Neural progenitor cell (in vitro differentiated cells): ENCODE results near the gene VTI1A. TPM values are rescaled to one million over a fixed set of nuclear protein-coding genes. Genes with fewer than 3 reads are reported as not detected.

Source experiments
- DNase-seq: peaks from one replicate; pipeline ENCODE4 v3.0.0-alpha.2; 2016; ENCODE audit warnings: low spot score
- H2AFZ ChIP-seq: fragments of 200-600 bp; sonication (generic); replicated peaks from 2 replicates; pipeline ENCODE4 v1.6.1; 2016; ENCODE audit warnings: antibody characterized with exemption
- H3F3A ChIP-seq: fragments of 200-600 bp; sonication (generic); 2 replicates; pipeline ENCODE4 v1.6.1; 2016; ENCODE audit warnings: antibody characterized with exemption, low read depth
- H3K27ac ChIP-seq: fragments of 200-600 bp; sonication (generic); 2 replicates; pipeline ENCODE4 v1.5.1; 2016; ENCODE audit warnings: mild to moderate bottlenecking
- H3K27me3 ChIP-seq: fragments of 200-600 bp; sonication (generic); 2 replicates; pipeline ENCODE4 v1.6.1; 2016; ENCODE audit warnings: mild to moderate bottlenecking, moderate library complexity
- H3K36me3 ChIP-seq: fragments of 200-600 bp; sonication (generic); 2 replicates; pipeline ENCODE4 v1.5.1; 2016
- H3K4me1 ChIP-seq: fragments of 200-600 bp; sonication (generic); 2 replicates; pipeline ENCODE4 v1.6.1; 2016; ENCODE audit warnings: mixed run types
- H3K4me2 ChIP-seq: fragments of 200-600 bp; sonication (generic); 2 replicates; pipeline ENCODE4 v1.6.1; 2016
- H3K4me3 ChIP-seq: fragments of 200-600 bp; sonication (generic); 2 replicates; pipeline ENCODE4 v1.5.1; 2016
- H3K79me2 ChIP-seq: fragments of 200-600 bp; sonication (generic); 2 replicates; pipeline ENCODE4 v1.6.1; 2016; ENCODE audit warnings: low read depth
- H3K9ac ChIP-seq: fragments of 200-600 bp; sonication (generic); 2 replicates; pipeline ENCODE4 v1.6.1; 2016
- H3K9me3 ChIP-seq: fragments of 200-600 bp; sonication (generic); 2 replicates; pipeline ENCODE4 v1.5.1; 2016; ENCODE audit warnings: low read depth
- H4K20me1 ChIP-seq: fragments of 200-600 bp; sonication (generic); 2 replicates; pipeline ENCODE4 v1.6.1; 2016; ENCODE audit warnings: low read depth
- H3K27ac Mint-ChIP-seq: 3 replicates; pipeline ENCODE4 v1.8.0; 2021; ENCODE audit warnings: mixed read lengths
- H3K27me3 Mint-ChIP-seq: 2 replicates; pipeline ENCODE4 v1.8.0; 2022; ENCODE audit warnings: low read depth, mild to moderate bottlenecking, inconsistent platforms, moderate library complexity, mixed read lengths; ENCODE audit not compliant: insufficient read depth
- H3K36me3 Mint-ChIP-seq: 3 replicates; pipeline ENCODE4 v1.8.0; 2021; ENCODE audit warnings: mixed read lengths
- H3K4me1 Mint-ChIP-seq: 3 replicates; pipeline ENCODE4 v1.8.0; 2021; ENCODE audit warnings: mixed read lengths
- H3K4me3 Mint-ChIP-seq: 3 replicates; pipeline ENCODE4 v1.8.0; 2021; ENCODE audit warnings: mild to moderate bottlenecking, moderate library complexity, mixed read lengths
- H3K9me3 Mint-ChIP-seq: 3 replicates; pipeline ENCODE4 v1.8.0; 2020; ENCODE audit warnings: mixed read lengths
- CTCF ChIP-seq: fragments of 200-600 bp; sonication (generic); IDR thresholded peaks from 2 replicates; pipeline ENCODE4 v1.5.1; 2017; ENCODE audit warnings: antibody characterized with exemption, mild to moderate bottlenecking
- EZH2 ChIP-seq: fragments of 200-600 bp; sonication (generic); IDR thresholded peaks from 2 replicates; pipeline ENCODE4 v1.6.1; 2017; ENCODE audit warnings: antibody characterized with exemption, mild to moderate bottlenecking, moderate library complexity
- EZH2phosphoT487 ChIP-seq: fragments of 200-600 bp; sonication (generic); IDR thresholded peaks from 2 replicates; pipeline ENCODE4 v1.6.1; 2017; ENCODE audit warnings: antibody characterized with exemption
- total RNA-seq: library from RNA; depleted of rRNA; stranded (reverse); fragments of >200 nt; gene quantifications from 2 replicates; pipeline ENCODE4 v1.2.3, GENCODE V29; 2015; ENCODE audit warnings: low replicate concordance

VTI1A gene
- total RNA-seq, 1 donor from 2014 or later = 28.8 TPM

GRCh38 chr10:112663234-112664125 lies 216.5 kb downstream of the VTI1A start:
- no peaks in the 10 kb centered on the region for H4K20me1 ChIP-seq
- H3K4me3 Mint-ChIP-seq = no peak overlapping the region
- H3K36me3 Mint-ChIP-seq = peaks cover 2% of the 10 kb centered on the region
- TF ChIP-seq EZH2phosphoT487 = no peak
- H3K9me3 ChIP-seq = no peaks in the 10 kb centered on the region
- no peaks in the 10 kb centered on the region for H3K36me3 ChIP-seq
- no peak overlapping the region for H3K27ac ChIP-seq
- no peak overlapping the region for H3K27ac Mint-ChIP-seq
- no peaks in the 10 kb centered on the region for H3K79me2 ChIP-seq
- H3K9me3 Mint-ChIP-seq = peaks cover 4% of the 10 kb centered on the region
- H3K4me3 ChIP-seq = no peak overlapping the region
- H3K9ac ChIP-seq = no peak overlapping the region
- H3K4me2 ChIP-seq = no peak overlapping the region
- peaks cover 2% of the 10 kb centered on the region for H3K27me3 Mint-ChIP-seq
- H3K27me3 ChIP-seq = no peaks in the 10 kb centered on the region
- DNase-seq = no peak
- H2AFZ ChIP-seq = no peak overlapping the region
- peaks cover 8% of the 10 kb centered on the region for H3K4me1 Mint-ChIP-seq
- peaks cover 20% of the 10 kb centered on the region for H3F3A ChIP-seq
- H3K4me1 ChIP-seq = peaks cover 15% of the 10 kb centered on the region

GRCh38 chr10:112666094-112666493 lies 219.1 kb downstream of the VTI1A start:
- peaks cover 4% of the 10 kb centered on the region for H3K9me3 Mint-ChIP-seq
- no peaks in the 10 kb centered on the region for H3K27me3 Mint-ChIP-seq

GRCh38 chr10:112669989-112670388 lies 223.0 kb downstream of the VTI1A start:
- no peaks in the 10 kb centered on the region for H3K9me3 Mint-ChIP-seq
- DNase-seq = no peak
- H3K27ac Mint-ChIP-seq = no peak overlapping the region
- no peaks in the 10 kb centered on the region for H3K36me3 Mint-ChIP-seq
- no peaks in the 10 kb centered on the region for H3K27me3 Mint-ChIP-seq
- no peak for TF ChIP-seq EZH2
- Histone ChIP-seq H3K27me3 (no peaks in the 10 kb centered on the region), H3K4me3 (no peak overlapping the region), H3K27ac (no peak overlapping the region), H3K4me2 (no peak overlapping the region), H3F3A (peaks cover 2% of the 10 kb centered on the region), H3K9ac (no peak overlapping the region), H3K9me3 (no peaks in the 10 kb centered on the region), H3K4me1 (peaks cover 17% of the 10 kb centered on the region), H3K36me3 (no peaks in the 10 kb centered on the region), H4K20me1 (no peaks in the 10 kb centered on the region), H3K79me2 (no peaks in the 10 kb centered on the region), H2AFZ (no peak overlapping the region)
- no peaks in the 10 kb centered on the region for H3K4me1 Mint-ChIP-seq
- H3K4me3 Mint-ChIP-seq = no peak overlapping the region

More at GRCh38 chr10:112666094-112666493, 219.1 kb downstream of the VTI1A start:
- Mint-ChIP-seq H3K4me1 (no peaks in the 10 kb centered on the region), H3K27ac (no peak overlapping the region), H3K36me3 (peaks cover 2% of the 10 kb centered on the region), H3K4me3 (no peak overlapping the region)
- H3K27ac ChIP-seq = no peak overlapping the region
- no peaks in the 10 kb centered on the region for H3K36me3 ChIP-seq
- H3K9me3 ChIP-seq = no peaks in the 10 kb centered on the region
- H3K4me3 ChIP-seq = no peak overlapping the region
- H3K79me2 ChIP-seq = no peaks in the 10 kb centered on the region
- peaks cover 2% of the 10 kb centered on the region for H3F3A ChIP-seq
- no peaks in the 10 kb centered on the region for H3K27me3 ChIP-seq
- H3K9ac ChIP-seq = no peak overlapping the region
- no peaks in the 10 kb centered on the region for H4K20me1 ChIP-seq
- no peak overlapping the region for H3K4me2 ChIP-seq
- no peak overlapping the region for H2AFZ ChIP-seq
- peaks cover 16% of the 10 kb centered on the region for H3K4me1 ChIP-seq
- TF ChIP-seq EZH2phosphoT487 (no peak), CTCF (no peak), EZH2 (no peak)
- no peak for DNase-seq

GRCh38 chr10:112671743-112672142 lies 224.7 kb downstream of the VTI1A start:
- no peak overlapping the region for H3K27ac Mint-ChIP-seq
- no peaks in the 10 kb centered on the region for H3K9me3 Mint-ChIP-seq
- no peaks in the 10 kb centered on the region for H3K27me3 ChIP-seq
- H3K36me3 ChIP-seq = no peaks in the 10 kb centered on the region
- H3K4me1 Mint-ChIP-seq = no peaks in the 10 kb centered on the region
- no peak overlapping the region for H3K4me2 ChIP-seq
- peaks cover 2% of the 10 kb centered on the region for H3F3A ChIP-seq
- no peak overlapping the region for H3K27ac ChIP-seq
- DNase-seq = no peak
- H4K20me1 ChIP-seq = no peaks in the 10 kb centered on the region
- H3K4me1 ChIP-seq = peaks cover 17% of the 10 kb centered on the region
- TF ChIP-seq CTCF = no peak
- no peak for TF ChIP-seq EZH2phosphoT487
- no peak for TF ChIP-seq EZH2
- no peaks in the 10 kb centered on the region for H3K27me3 Mint-ChIP-seq
- no peak overlapping the region for H2AFZ ChIP-seq
- no peaks in the 10 kb centered on the region for H3K36me3 Mint-ChIP-seq
- H3K4me3 ChIP-seq = no peak overlapping the region
- no peaks in the 10 kb centered on the region for H3K9me3 ChIP-seq
- no peak overlapping the region for H3K9ac ChIP-seq
- no peak overlapping the region for H3K4me3 Mint-ChIP-seq
- H3K79me2 ChIP-seq = no peaks in the 10 kb centered on the region
